RPMI7951 (cell line): Measurements from ENCODE around the gene SPACA7. TPM values are rescaled to one million over a fixed set of nuclear protein-coding genes. Genes with fewer than 3 reads are reported as not detected.

Source experiments
- DNase-seq: peaks from one replicate; pipeline ENCODE4 v3.0.0-alpha.2; 2012; ENCODE audit warnings: low read depth
- total RNA-seq: library from RNA; depleted of rRNA; stranded (reverse); fragments of >200 nt; shearing (Covaris generic); gene quantifications from 2 replicates; pipeline ENCODE4 v1.2.3, GENCODE V29; 2014; rRNA removed

Gene SPACA7, protein sequence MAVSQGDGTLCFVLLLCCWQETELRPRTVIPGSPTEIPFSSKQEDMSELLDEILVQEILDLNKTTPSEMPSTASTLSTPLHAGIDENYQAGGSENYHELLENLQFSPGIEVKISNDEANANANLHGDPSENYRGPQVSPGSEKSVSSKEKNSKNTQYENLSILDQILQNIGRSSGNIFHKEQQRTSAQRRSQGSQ
- not detected in 2 replicates for total RNA-seq

DNA sequence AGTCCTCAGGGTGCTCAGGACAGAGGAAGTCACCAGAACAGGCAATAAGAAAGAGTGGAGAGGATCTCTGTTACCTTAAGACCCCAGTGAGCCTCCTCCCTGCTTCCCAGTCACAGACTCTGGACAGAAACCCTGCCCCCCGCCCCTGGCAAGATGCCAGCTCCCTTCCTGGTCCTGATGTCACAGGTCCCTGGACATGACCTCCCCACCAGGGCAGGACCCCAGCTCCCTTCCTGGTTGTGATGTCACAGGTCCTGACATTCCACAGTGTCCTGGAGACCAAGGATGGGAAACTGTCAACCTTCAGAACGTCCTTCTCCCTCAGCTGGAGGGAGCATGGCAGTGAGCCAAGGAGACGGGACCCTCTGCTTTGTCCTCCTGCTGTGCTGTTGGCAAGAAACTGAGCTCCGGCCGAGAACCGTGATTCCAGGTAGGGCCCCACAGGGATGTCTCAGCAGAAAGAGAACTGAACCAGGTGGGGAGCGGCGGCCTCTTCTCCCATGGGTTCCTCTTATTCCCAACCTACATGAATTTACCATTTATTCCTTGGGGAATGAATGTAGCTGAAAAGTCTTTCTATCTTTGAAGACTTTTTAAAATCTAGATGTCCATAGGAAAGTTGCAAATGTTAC, at the start of gene SPACA7:
SPACA7 (plus strand) TSS at position 306 of the 632 bp plus-strand sequence; CDS start at position 337, 31 bp downstream.
- no peak for DNase-seq

GRCh38 chr13:112326821-112327370, 49.3 kb upstream of the SPACA7 start:
- no peak for DNase-seq

DNA sequence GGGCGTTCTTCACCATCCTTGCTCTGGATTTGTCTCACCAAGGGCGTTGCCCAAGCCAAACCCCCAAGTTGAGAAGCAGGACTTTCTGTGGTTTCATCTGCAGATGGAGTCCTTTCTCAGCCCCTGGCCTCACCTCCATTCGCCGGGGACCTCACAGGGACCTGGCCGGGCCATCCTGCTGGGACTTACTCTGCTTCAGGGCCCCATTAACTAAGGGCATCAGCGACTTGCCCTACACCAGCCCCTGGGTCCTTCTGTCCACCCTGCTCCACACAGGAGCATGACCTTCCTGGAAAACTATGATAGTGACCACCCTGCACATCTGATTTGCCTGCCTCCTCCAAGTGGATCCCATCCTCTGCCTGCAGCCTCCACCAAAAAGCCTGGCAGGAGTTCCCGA, 47.2 kb upstream of the SPACA7 start:
- DNase-seq, result no peak

GRCh38 chr13:112329376-112329775, 46.8 kb upstream of the SPACA7 start:
- DNase-seq, result no peak

- DNase-seq, result no peak
Observed at GRCh38 chr13:112330066-112330465, 46.1 kb upstream of the SPACA7 start.

DNA sequence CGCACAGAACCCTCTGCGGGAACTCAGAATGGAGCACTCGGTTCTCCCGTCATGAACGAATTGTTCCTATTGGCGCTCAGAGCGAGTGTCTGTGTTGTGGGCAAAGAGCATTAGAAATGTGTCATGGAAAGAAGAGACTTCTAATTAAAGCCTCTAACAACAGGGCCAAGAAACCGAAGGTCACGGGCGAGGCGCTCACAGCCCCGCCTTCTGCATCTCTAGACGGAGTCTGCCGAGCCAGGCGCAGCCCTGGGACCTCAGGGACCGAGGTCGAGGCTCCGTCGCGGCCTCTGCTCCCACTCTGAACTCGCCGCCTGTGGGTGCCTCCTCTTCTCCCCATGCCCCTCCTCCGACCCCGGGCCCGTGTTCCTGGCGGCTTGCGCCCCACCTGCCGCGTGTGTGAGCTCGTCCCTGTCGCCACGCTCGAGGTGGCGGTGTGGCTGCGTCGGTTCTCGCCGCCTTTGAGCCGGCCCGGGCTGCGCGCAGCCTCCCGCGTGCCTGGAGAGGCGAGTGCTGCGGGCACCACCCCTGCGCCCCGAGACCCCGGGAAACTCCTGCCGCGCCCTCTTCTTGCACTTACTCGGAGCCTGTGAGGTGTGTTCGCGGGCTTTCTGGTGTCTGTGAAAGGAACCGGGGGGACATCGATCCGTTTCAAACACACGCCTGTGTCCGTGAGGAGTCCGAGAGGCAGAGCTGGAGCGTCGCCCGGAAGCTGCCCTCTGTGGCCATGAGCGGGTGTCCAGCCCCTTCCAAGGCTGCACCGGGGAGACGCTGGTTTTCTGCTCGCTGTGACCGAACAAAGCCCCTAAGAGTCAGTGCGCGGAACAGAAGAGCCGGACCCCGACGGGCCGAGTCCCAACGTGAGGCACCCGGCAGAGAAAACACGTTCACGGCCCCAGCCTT, 45.4 kb upstream of the SPACA7 start:
- DNase-seq, result no peak

GRCh38 chr13:112331675-112332074, 44.5 kb upstream of the SPACA7 start:
- DNase-seq, result no peak

DNA sequence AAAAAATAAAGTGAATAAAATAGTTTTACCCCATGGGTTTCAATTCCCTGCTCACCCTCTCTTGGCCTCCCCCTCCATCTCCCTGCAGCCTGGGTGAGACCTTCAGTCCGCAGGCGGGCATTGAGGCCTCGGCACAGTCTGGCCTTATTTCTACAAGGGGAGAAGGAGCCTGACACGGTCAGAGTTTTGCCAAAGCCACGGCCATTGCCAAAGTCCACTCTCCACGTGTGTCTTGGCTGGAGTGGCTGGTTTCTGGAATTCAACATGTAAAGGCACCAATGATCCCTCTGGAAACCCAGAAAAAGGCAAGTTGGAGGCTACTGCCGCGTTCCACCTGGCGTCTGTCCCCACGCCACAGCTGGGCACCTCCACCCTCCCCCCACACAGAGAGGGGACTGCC, 43.4 kb upstream of the SPACA7 start:
- DNase-seq, result no peak

GRCh38 chr13:112333756-112334543, 42.2 kb upstream of the SPACA7 start:
- peak; percentile 44 for DNase-seq

DNA sequence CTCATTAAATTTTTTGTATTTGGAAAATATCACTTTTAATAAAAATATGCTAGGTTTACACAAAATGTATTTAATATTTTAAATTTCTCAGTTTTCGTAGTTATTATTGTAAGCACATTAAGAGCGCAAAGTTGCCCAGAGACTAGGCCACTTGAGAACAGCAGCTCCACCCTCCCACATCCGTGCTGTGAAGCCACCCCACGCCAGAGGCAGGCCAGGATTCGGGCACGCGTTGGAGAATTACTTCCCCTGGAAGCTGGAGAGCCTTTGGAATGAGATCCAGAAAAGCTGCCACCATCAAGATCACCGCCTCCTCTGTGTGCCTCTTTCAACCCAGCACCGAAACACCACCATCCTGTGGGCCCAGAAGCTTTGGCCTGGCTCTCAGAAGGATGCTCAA, 41.0 kb upstream of the SPACA7 start:
- no peak for DNase-seq

DNA sequence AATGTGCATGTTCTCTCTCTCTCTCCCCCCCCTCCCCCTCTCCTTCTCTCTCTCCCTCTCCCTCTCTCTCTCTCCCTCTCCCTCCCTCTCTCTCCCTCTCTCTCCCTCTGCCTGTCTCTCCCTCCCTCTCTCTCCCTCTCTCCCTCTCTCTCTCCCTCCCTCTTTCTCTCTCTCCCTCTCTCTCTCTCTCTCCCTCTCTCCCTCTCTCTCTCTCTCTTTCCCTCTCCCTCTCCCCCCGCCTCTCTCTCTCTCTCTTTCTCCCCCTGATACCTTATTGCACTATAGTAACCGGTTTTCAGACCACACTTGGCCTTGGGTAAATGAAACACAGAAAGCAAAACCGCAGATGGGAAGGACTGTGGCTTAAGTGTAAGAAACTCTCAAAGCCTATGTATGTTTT, 34.7 kb upstream of the SPACA7 start:
- no peak for DNase-seq

DNA sequence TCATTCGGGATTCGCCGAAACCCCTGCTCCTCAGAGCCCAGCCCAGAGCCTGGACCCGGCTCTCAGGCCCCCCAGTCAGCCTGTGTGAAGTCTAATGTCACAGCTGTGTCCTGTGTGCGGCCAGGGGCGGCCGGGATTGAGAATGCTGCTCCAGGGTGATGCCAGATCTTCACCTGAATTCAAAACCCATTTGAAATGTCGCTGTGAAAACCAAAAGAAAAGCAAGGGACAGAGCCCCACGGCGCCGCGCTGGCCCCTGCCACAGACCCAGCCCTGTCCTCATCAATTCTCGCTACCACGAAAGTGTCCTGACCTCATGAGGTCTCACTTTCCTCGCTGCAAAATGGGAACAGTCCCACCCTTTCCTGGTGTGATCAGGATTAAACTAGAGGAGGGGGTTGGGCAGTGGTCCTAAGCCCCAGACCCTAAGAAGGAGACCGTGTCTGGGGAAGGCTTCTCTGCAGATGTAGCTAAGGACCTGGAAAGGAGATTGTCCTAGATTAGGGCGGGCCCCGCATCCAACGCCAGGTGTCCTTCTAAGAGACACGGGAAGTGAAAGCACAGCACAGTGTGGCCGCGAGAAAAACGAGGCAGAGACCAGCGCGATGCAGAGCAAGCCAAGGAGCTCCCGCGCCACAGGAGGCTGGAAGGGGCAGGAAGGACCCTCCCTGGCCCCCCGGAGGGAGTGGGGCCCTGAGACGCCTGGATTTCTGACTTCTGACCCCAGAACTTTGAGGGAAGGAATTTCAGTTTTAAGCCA, 34.0 kb upstream of the SPACA7 start:
- DNase-seq, result no peak

DNA sequence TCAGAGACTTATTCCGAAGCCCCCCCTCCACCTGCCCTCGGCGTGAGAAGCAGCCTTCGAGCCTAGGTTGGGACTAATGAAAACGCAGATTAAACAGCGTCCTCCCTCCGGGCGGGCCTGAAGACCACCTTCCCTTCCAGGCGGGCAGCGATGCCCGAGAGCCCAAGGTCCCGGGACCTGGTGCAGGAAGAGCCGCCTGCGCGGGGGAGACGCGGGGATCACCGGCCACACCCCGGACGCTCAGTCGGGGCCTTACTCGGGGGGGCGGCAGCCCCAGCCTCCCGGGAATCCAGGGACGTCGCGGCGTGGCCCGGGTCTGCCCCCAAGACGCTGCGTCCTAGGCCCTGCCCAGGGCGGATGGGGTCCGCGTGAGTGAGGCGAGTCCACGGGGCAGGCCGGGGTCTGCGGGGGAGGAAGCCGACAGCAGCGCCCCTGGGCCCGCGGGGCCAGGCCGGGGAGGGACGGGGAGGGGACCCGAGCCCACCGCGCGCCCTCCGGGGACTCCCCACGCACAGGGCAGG, 33.3 kb upstream of the SPACA7 start:
- no peak for DNase-seq

DNA sequence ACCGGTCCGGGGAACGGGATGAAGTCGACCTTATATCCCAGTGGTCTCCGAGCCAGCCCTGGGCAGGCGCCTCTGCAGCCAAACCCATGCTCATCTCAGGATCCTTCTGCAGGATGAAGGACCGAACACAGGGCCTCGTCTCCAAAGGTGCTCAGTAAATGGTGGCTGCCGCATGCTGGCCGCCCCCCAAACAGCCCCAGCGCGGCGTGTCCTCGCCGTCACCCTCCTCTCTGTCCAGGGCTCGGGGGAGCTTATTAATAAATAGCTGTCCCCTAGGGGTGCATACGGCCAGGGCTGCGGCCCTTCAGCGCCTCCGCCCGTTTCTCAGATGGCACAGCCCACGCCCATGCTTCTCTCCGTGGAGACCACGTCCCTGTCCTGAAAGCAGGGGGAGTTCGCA, 32.6 kb upstream of the SPACA7 start:
- no peak for DNase-seq

DNA sequence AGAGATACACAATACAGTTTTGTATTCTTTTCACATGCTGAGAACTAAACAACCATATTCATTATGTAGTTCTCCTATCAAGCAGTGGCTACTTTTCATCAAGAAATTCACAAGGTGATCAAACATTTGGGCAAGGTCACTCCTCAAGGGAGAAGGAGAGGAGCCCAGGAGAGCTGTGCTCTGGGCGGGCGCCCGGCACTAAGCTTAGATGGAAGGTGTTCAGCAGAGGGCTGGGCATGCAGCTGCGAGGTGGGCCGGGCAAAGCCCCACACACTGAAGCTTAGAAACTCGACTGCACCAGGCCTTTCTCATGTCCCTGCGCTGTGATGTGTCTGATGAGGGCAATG, 30.4 kb upstream of the SPACA7 start:
- DNase-seq, result no peak

GRCh38 chr13:112346173-112346898, 29.8 kb upstream of the SPACA7 start:
- no peak for DNase-seq

- no peak for DNase-seq
Observed at GRCh38 chr13:112346899-112347229, 29.3 kb upstream of the SPACA7 start.

- no peak for DNase-seq
Observed at GRCh38 chr13:112347986-112348385, 28.2 kb upstream of the SPACA7 start.

DNA sequence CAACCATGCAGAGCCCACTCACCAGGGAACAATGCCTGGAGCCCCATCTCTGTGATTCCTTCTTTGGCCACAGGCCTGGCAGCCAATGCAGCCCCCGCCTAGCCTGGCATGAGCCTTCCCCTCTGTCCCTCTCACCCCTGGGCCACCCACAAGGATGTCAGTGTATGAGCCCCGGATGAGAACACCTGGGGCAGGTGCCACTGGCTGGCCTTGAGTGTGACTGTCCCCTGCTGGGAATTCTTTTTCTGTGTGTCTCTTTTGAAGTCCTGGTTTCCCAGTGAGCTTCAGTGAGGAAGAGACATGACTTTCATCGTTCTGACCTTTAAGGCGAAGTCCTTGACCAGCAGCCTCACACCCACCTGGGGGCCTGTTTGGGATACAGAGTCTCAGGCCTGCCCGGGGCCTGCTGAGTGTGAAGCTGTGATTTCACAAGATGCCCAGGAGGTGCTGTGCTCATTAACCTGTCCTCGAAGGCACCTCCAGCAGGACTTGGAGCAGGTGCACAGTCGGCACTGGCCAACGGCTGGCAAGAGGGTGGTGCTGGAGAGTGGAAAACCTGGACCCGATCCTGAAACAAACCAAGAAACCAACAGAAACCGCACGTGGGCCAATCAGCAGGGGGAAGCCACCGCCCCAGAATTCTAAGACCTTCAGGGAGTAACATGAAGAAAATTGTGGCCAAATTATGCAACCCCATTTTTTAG, 27.4 kb upstream of the SPACA7 start:
- no peak for DNase-seq

DNA sequence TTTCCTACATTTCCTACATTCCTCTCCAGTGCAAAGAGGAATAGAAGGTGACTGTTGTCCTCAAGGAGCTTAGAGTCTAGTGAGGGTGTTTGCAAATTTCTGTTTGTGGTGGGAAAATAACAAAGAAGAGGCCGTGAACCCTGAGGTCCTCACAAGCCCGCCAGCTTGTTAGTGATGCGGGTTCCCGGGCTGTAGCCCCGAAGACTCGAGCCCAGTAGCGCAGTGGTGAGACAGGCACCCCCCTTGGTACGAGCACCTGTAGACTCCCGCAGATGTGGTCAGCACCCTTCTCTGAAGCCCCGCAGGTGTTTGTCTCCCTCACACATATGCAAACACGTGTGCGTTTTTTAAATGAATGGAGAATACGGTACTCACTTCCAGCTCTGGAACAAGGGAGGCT, 26.5 kb upstream of the SPACA7 start:
- no peak for DNase-seq
